PC-9 (cell line): ENCODE measurements around the gene TRIM66.

Experiments used
- EZH2 ChIP-seq: fragments of 200-600 bp; sonication (generic); IDR thresholded peaks from 2 replicates; pipeline ENCODE4 v1.8.0; 2017; ENCODE audit warnings: antibody characterized with exemption, low read depth
- TF ChIP-seq, protein P1 (sequence below): fragments of 200-600 bp; sonication (generic); conservative IDR thresholded peaks from 2 replicates; pipeline ENCODE4 v1.6.1; 2017; ENCODE audit warnings: mixed run types, antibody characterized with exemption, mild to moderate bottlenecking, moderate library complexity

DNA sequence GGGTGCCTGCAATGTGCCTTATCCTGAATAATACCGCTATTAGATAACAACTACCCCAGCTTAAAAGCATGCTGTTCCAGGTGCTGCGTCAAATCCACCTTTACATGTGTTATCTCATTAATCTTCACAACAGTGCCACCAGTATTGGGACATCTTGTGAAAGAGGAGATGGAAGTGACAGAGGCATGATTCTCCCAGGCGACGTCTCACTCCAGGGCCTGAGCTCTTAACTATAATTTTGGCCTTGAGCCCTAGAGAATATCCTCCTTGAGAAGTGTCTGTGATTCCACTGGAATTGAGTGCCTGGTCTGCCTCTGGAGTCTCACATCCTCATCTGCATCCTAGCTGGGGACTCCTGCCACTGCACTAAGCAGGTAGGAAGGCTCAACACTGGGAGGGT, 43.9 kb upstream of the TRIM66 start:
- TF ChIP-seq, protein P1, sequence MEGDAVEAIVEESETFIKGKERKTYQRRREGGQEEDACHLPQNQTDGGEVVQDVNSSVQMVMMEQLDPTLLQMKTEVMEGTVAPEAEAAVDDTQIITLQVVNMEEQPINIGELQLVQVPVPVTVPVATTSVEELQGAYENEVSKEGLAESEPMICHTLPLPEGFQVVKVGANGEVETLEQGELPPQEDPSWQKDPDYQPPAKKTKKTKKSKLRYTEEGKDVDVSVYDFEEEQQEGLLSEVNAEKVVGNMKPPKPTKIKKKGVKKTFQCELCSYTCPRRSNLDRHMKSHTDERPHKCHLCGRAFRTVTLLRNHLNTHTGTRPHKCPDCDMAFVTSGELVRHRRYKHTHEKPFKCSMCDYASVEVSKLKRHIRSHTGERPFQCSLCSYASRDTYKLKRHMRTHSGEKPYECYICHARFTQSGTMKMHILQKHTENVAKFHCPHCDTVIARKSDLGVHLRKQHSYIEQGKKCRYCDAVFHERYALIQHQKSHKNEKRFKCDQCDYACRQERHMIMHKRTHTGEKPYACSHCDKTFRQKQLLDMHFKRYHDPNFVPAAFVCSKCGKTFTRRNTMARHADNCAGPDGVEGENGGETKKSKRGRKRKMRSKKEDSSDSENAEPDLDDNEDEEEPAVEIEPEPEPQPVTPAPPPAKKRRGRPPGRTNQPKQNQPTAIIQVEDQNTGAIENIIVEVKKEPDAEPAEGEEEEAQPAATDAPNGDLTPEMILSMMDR, result no peak
- no peak for TF ChIP-seq EZH2
